Dermis microvascular lymphatic vessel endothelial cell (primary cell): ENCODE results near the gene A2M. TPM values are rescaled to one million over a fixed set of nuclear protein-coding genes. Genes with fewer than 3 reads are reported as not detected.

Experiments used
- DNase-seq, 2 donors: peaks; one replicate each; pipeline versions ENCODE4 v3.0.0 to v3.0.0-alpha.2; 2010; ENCODE audit warnings: low read depth in 2 of 2
- total RNA-seq: library from RNA; depleted of rRNA; stranded (reverse); fragments of >200 nt; gene quantifications from 2 replicates; pipeline ENCODE4 v1.2.1, GENCODE V29; 2014

Gene A2M
- total RNA-seq, 1 donor from 2014 or later = 13.5 TPM

GRCh38 chr12:9122091-9122609 is 6.4 kb upstream of the A2M start:
- DNase-seq = no peak

- DNase-seq = no peak
Measured at GRCh38 chr12:9120487-9121184, 4.9 kb upstream of the A2M start.

- DNase-seq = peak in 1 of 2 donors; percentile 32
Measured at GRCh38 chr12:9118158-9118557, 2.4 kb upstream of the A2M start.

- no peak for DNase-seq
Measured at GRCh38 chr12:9114946-9115345, 773 bp downstream of the A2M start.

- DNase-seq = no peak
Measured at GRCh38 chr12:9113987-9114309, 1.8 kb downstream of the A2M start.

- no peak for DNase-seq
Measured at GRCh38 chr12:9113296-9113986, 2.3 kb downstream of the A2M start.

- no peak for DNase-seq
Measured at GRCh38 chr12:9112076-9112853, 3.5 kb downstream of the A2M start.

GRCh38 chr12:9111525-9111924 is 4.2 kb downstream of the A2M start:
- no peak for DNase-seq

- DNase-seq = no peak
Measured at GRCh38 chr12:9109737-9110491, 5.8 kb downstream of the A2M start.

- no peak for DNase-seq
Measured at GRCh38 chr12:9109213-9109522, 6.6 kb downstream of the A2M start.

GRCh38 chr12:9108504-9109212 is 7.1 kb downstream of the A2M start:
- no peak for DNase-seq

GRCh38 chr12:9107542-9107873 is 8.2 kb downstream of the A2M start:
- no peak for DNase-seq

- DNase-seq = no peak
Measured at GRCh38 chr12:9106610-9107541, 8.8 kb downstream of the A2M start.

GRCh38 chr12:9106067-9106466 is 9.7 kb downstream of the A2M start:
- DNase-seq = no peak

- no peak for DNase-seq
Measured at GRCh38 chr12:9104767-9105423, 10.8 kb downstream of the A2M start.

- no peak for DNase-seq
Measured at GRCh38 chr12:9104087-9104486, 11.6 kb downstream of the A2M start.

GRCh38 chr12:9103050-9103849 is 12.5 kb downstream of the A2M start:
- DNase-seq = no peak

- no peak for DNase-seq
Measured at GRCh38 chr12:9101018-9101687, 14.6 kb downstream of the A2M start.
